Sigmoid colon (tissue), 7 donors: ENCODE results near the gene KIAA1549. TPM values are rescaled to one million over a fixed set of nuclear protein-coding genes. Genes with fewer than 3 reads are reported as not detected.

Source experiments
- DNase-seq: peaks from one replicate; pipeline ENCODE4 v3.0.0-alpha.2; 2019
- H3K27ac ChIP-seq, 4 donors: fragments of 200-600 bp; sonication (generic); one replicate each; pipeline ENCODE4 v1.5.1; 2016 to 2019; ENCODE audit warnings: mild to moderate bottlenecking in 1 of 4
- H3K27me3 ChIP-seq, 3 donors: fragments of 200-600 bp; sonication (generic); one replicate each; pipeline ENCODE4 v1.5.1; 2019; ENCODE audit warnings: mild to moderate bottlenecking in 1 of 3
- H3K36me3 ChIP-seq, 4 donors: fragments of 200-600 bp; sonication (generic); one replicate each; pipeline ENCODE4 v1.5.1; 2016 to 2019
- H3K4me1 ChIP-seq, 4 donors: fragments of 200-600 bp; sonication (generic); one replicate each; pipeline ENCODE4 v1.5.1; 2017 to 2019
- H3K4me3 ChIP-seq, 4 donors: fragments of 200-600 bp; sonication (generic); one replicate each; pipeline ENCODE4 v1.5.1; 2017 to 2019; ENCODE audit warnings: mild to moderate bottlenecking in 2 of 4, moderate library complexity in 1 of 4
- H3K9me3 ChIP-seq, 4 donors: fragments of 200-600 bp in 3 of 4; sonication (generic) in 3 of 4; one replicate each; pipeline versions ENCODE4 v1.5.1 to v1.6.1; 2013 to 2019
- EP300 ChIP-seq, 4 donors: sonication (generic); formaldehyde crosslinking; IDR thresholded peaks; one replicate each; pipeline ENCODE4 v1.6.1; 2017; ENCODE audit warnings: antibody characterized with exemption in 4 of 4
- POLR2A ChIP-seq, 2 donors: fragments of 450-650 bp; IDR thresholded peaks; one replicate each; pipeline ENCODE4 v1.6.1; 2016; ENCODE audit warnings: antibody characterized with exemption in 2 of 2, mild to moderate bottlenecking in 2 of 2, moderate library complexity in 2 of 2
- POLR2AphosphoS5 ChIP-seq, 4 donors: sonication (generic); formaldehyde crosslinking; IDR thresholded peaks; one replicate each; pipeline ENCODE4 v1.6.1; 2017; ENCODE audit warnings: antibody characterized with exemption in 4 of 4
- WGBS, 2 donors: extraction: QIAGEN DNeasy Blood & Tissue Kit; methylation state at CpG; one replicate each; pipeline ENCODE4 v1.1.7; 2013; 5-methylcytosine and 5-hydroxymethylcytosine counted together
- intact Hi-C: fragments of 100-400 bp; cut with DNase I; formaldehyde crosslinking; loops from one replicate; pipeline ENCODE4 v1.15.1; 2023
- polyA plus RNA-seq, 3 donors: library from polyadenylated mRNA; stranded (reverse); fragments of 200-250 nt; gene quantifications; one replicate each; pipeline ENCODE4 v1.2.3, GENCODE V29; 2013
- total RNA-seq, 4 donors: library from RNA; depleted of rRNA; stranded (reverse); fragments of >200 nt; gene quantifications; one replicate each; pipeline ENCODE4 v1.1.0, GENCODE V29; 2016
- TF ChIP-seq, protein P1 (sequence below), 4 experiments: fragments of 450-650 bp in 3 of 4; fragments of 200-600 bp in 1 of 4; IDR thresholded peaks; one replicate each; pipeline ENCODE4 v1.5.1; 2016 to 2019; ENCODE audit warnings: antibody characterized with exemption in 4 of 4, mild to moderate bottlenecking in 3 of 4, moderate library complexity in 2 of 4
- donor health status: healthy with polysubstance abuse.
- donor health status: Bipolar disorder and iron deficiency.
- donor health status: healthy.

KIAA1549 gene
- total and polyA plus RNA-seq, 7 donors: under 0.01 to 3.0 (median 1.1) TPM

- Histone ChIP-seq H3K9me3 (no peaks in the 10 kb centered on the region), H3K4me3 (no peak overlapping the region), H3K27me3 (no peaks in the 10 kb centered on the region), H3K36me3 (peaks cover 0 to 14% (median 2%) of the 10 kb centered on the region in 4 donors), H3K4me1 (no peaks in the 10 kb centered on the region), H3K27ac (no peak overlapping the region)
- intact Hi-C loops: no loop called here
- no peak for DNase-seq
- TF ChIP-seq EP300 (IDR thresholded peaks at IDR 0.05) (no peak), POLR2A (IDR thresholded peaks at IDR 0.05) (no peak), POLR2AphosphoS5 (IDR thresholded peaks at IDR 0.05) (no peak)
- TF ChIP-seq, protein P1, sequence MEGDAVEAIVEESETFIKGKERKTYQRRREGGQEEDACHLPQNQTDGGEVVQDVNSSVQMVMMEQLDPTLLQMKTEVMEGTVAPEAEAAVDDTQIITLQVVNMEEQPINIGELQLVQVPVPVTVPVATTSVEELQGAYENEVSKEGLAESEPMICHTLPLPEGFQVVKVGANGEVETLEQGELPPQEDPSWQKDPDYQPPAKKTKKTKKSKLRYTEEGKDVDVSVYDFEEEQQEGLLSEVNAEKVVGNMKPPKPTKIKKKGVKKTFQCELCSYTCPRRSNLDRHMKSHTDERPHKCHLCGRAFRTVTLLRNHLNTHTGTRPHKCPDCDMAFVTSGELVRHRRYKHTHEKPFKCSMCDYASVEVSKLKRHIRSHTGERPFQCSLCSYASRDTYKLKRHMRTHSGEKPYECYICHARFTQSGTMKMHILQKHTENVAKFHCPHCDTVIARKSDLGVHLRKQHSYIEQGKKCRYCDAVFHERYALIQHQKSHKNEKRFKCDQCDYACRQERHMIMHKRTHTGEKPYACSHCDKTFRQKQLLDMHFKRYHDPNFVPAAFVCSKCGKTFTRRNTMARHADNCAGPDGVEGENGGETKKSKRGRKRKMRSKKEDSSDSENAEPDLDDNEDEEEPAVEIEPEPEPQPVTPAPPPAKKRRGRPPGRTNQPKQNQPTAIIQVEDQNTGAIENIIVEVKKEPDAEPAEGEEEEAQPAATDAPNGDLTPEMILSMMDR (IDR thresholded peaks at IDR 0.05): no peak
- WGBS, 2 donors: 79 to 91% methylated on average over 4 of the region's 4 CpGs
Measured at GRCh38 chr7:138872576-138872975, 108.6 kb downstream of the KIAA1549 start.

- H3K4me1 ChIP-seq: no peaks in the 10 kb centered on the region
- WGBS, 2 donors: 94 to 96% methylated on average over 5 of the region's 5 CpGs
- H3K4me3 ChIP-seq: no peak overlapping the region
Measured at GRCh38 chr7:138871814-138872090, 109.4 kb downstream of the KIAA1549 start.

DNA sequence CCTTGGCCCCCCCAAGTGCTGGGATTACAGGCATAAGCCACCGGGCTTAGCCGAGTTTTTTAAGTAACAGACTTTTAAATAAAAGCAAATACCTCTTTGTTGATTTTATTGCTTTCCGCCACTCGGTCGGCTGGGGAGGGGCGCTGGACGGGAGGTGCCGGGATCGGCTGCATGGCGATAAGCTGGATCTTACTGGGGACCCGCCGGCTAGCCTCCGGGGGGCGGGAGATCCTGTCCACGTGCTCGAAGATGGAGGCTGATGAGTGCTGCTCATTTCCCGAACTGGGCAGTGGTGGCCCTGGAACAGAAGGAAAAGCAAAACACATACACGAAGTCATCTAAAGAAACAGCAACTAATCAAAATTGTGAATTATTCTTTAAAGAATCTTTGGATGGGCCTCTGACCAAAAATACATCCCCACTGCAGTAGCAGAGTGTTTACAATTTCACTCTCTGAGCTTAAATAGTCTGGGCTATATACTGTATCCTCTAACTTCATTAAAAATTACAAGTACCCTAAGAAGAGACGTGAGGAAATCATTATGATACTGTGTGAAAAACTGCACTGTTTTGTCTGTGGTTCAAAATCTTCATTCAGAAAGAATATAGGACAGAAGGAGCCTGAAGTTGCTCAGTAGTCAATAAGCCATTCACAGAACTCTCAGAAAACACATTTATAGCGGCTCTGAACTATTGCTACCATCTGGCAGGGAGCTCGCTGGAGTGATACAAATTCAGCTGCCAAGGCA is 110.0 kb downstream of the KIAA1549 start:
- Histone ChIP-seq H3K27ac (no peak overlapping the region), H3K4me3 (no peak overlapping the region), H3K36me3 (peaks cover 0 to 15% (median 2%) of the 10 kb centered on the region in 4 donors), H3K9me3 (no peaks in the 10 kb centered on the region), H3K4me1 (no peaks in the 10 kb centered on the region), H3K27me3 (no peaks in the 10 kb centered on the region)
- DNase-seq: no peak
- WGBS, 2 donors: 94 to 95% methylated on average over 21 of the region's 21 CpGs
- intact Hi-C loops: no loop called here
- TF ChIP-seq, protein P1 (IDR thresholded peaks at IDR 0.05): no peak
- no peak for TF ChIP-seq POLR2AphosphoS5 (IDR thresholded peaks at IDR 0.05)
- TF ChIP-seq POLR2A (IDR thresholded peaks at IDR 0.05): no peak
- TF ChIP-seq EP300 (IDR thresholded peaks at IDR 0.05): no peak

More at GRCh38 chr7:138871814-138872090, 109.4 kb downstream of the KIAA1549 start:
- peaks cover 0 to 15% (median 2%) of the 10 kb centered on the region in 4 donors for H3K36me3 ChIP-seq
- DNase-seq: no peak
- no peak overlapping the region for H3K27ac ChIP-seq
- TF ChIP-seq POLR2A (IDR thresholded peaks at IDR 0.05): no peak
- TF ChIP-seq POLR2AphosphoS5 (IDR thresholded peaks at IDR 0.05): no peak
- TF ChIP-seq, protein P1 (IDR thresholded peaks at IDR 0.05): no peak
- TF ChIP-seq EP300 (IDR thresholded peaks at IDR 0.05): no peak
- intact Hi-C loops: no loop called here
- no peaks in the 10 kb centered on the region for H3K27me3 ChIP-seq
- no peaks in the 10 kb centered on the region for H3K9me3 ChIP-seq

- Histone ChIP-seq H3K27me3 (no peaks in the 10 kb centered on the region), H3K27ac (no peak overlapping the region), H3K4me3 (no peak overlapping the region), H3K9me3 (no peaks in the 10 kb centered on the region), H3K4me1 (no peaks in the 10 kb centered on the region), H3K36me3 (peaks cover 0 to 15% (median 2%) of the 10 kb centered on the region in 4 donors)
- TF ChIP-seq EP300 (IDR thresholded peaks at IDR 0.05): no peak
- TF ChIP-seq POLR2A (IDR thresholded peaks at IDR 0.05): no peak
- TF ChIP-seq, protein P1 (IDR thresholded peaks at IDR 0.05): no peak
- TF ChIP-seq POLR2AphosphoS5 (IDR thresholded peaks at IDR 0.05): no peak
- DNase-seq: no peak
- WGBS, 2 donors: 97 to 98% methylated on average over 30 of the region's 30 CpGs
- intact Hi-C loops: no loop called here
Measured at GRCh38 chr7:138869353-138869752, 111.8 kb downstream of the KIAA1549 start.

GRCh38 chr7:138868711-138869110 is 112.5 kb downstream of the KIAA1549 start:
- no peaks in the 10 kb centered on the region for H3K4me1 ChIP-seq
- intact Hi-C loops: no loop called here
- no peak overlapping the region for H3K4me3 ChIP-seq
- DNase-seq: no peak
- no peak overlapping the region for H3K27ac ChIP-seq
- H3K36me3 ChIP-seq: peaks cover 0 to 15% (median 2%) of the 10 kb centered on the region in 4 donors
- no peaks in the 10 kb centered on the region for H3K27me3 ChIP-seq
- no peaks in the 10 kb centered on the region for H3K9me3 ChIP-seq
- 90 to 95% methylated on average over 14 of the region's 14 CpGs for WGBS, 2 donors
- TF ChIP-seq, protein P1 (IDR thresholded peaks at IDR 0.05): no peak
- TF ChIP-seq POLR2A (IDR thresholded peaks at IDR 0.05) (no peak), POLR2AphosphoS5 (IDR thresholded peaks at IDR 0.05) (no peak)
